Panc1 (cell line): ENCODE data around the gene ZNF831.

Experiments used
- CTCF ChIP-seq: fragments of 450-650 bp; IDR thresholded peaks from 2 replicates; pipeline ENCODE4 v1.5.1; 2017; ENCODE audit warnings: mild to moderate bottlenecking
- POLR2AphosphoS5 ChIP-seq: IDR thresholded peaks from 2 replicates; pipeline ENCODE4 v1.6.1; 2012; ENCODE audit warnings: mild to moderate bottlenecking, low read depth, low read length, moderate library complexity
- REST ChIP-seq, 2 experiments: IDR thresholded peaks; 2 replicates each; pipeline ENCODE4 v1.6.1; 2011 to 2012; ENCODE audit warnings: low read depth in 2 of 2, control low read depth in 1 of 2, low read length in 1 of 2, mild to moderate bottlenecking in 1 of 2, moderate library complexity in 1 of 2; ENCODE audit not compliant: insufficient read depth in 1 of 2

GRCh38 chr20:59177266-59178250, 13.9 kb downstream of the ZNF831 start:
- TF ChIP-seq POLR2AphosphoS5 (no peak), REST (IDR thresholded peaks at IDR 0.05; ENCODE audit: insufficient read depth in 1 of 2, low read depth in 2 of 2, low read length in 1 of 2) (no peak), CTCF (no peak)
